PFSK-1 (cell line): Measurements from ENCODE around the gene GPX7.

ENCODE experiments used
- POLR2AphosphoS5 ChIP-seq: IDR thresholded peaks from 2 replicates; pipeline ENCODE4 v1.6.1; 2012; ENCODE audit warnings: low read depth, mild to moderate bottlenecking, control low read depth, low read length, moderate library complexity
- TF ChIP-seq, protein P1 (sequence below), 2 experiments: IDR thresholded peaks; 2 replicates each; pipeline versions ENCODE4 v1.6.1 to v1.8.0; 2011 to 2012; ENCODE audit warnings: low read depth in 2 of 2, low read length in 2 of 2, control low read depth in 1 of 2, inconsistent platforms in 1 of 2, mild to moderate bottlenecking in 1 of 2, moderate library complexity in 1 of 2; ENCODE audit not compliant: insufficient read depth in 1 of 2

DNA sequence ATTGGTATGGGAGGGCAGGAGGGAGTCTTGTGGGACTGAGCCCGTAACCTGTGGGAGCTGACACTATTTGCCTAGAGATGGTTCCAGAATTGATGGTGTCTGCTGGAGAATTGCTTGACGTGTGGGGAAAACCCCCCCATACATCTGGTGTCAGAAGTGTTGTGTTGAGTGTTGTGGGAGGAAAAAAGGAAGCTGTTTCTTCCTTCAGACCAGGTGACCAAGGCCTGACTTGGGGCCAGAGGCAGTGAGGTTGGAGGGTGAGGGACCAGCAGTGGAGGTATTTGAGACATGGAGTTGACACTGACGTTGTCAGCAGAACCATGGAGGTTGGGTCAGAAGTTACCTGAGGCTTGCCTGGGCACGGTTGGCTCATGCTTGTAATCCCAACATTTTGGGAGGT lies 39.1 kb downstream of the GPX7 start:
- TF ChIP-seq POLR2AphosphoS5: no peak
- TF ChIP-seq, protein P1, sequence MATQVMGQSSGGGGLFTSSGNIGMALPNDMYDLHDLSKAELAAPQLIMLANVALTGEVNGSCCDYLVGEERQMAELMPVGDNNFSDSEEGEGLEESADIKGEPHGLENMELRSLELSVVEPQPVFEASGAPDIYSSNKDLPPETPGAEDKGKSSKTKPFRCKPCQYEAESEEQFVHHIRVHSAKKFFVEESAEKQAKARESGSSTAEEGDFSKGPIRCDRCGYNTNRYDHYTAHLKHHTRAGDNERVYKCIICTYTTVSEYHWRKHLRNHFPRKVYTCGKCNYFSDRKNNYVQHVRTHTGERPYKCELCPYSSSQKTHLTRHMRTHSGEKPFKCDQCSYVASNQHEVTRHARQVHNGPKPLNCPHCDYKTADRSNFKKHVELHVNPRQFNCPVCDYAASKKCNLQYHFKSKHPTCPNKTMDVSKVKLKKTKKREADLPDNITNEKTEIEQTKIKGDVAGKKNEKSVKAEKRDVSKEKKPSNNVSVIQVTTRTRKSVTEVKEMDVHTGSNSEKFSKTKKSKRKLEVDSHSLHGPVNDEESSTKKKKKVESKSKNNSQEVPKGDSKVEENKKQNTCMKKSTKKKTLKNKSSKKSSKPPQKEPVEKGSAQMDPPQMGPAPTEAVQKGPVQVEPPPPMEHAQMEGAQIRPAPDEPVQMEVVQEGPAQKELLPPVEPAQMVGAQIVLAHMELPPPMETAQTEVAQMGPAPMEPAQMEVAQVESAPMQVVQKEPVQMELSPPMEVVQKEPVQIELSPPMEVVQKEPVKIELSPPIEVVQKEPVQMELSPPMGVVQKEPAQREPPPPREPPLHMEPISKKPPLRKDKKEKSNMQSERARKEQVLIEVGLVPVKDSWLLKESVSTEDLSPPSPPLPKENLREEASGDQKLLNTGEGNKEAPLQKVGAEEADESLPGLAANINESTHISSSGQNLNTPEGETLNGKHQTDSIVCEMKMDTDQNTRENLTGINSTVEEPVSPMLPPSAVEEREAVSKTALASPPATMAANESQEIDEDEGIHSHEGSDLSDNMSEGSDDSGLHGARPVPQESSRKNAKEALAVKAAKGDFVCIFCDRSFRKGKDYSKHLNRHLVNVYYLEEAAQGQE (IDR thresholded peaks at IDR 0.05; ENCODE audit: insufficient read depth in 1 of 2, low read depth in 2 of 2, low read length in 2 of 2): no peak
